Liver (tissue), 9 donors: Measurements from ENCODE around the gene POLN. TPM values are rescaled to one million over a fixed set of nuclear protein-coding genes. Genes with fewer than 3 reads are reported as not detected.
A peak's percentile ranks its signal among the peaks of the same experiment; 100 is the strongest.

Source experiments
- DNase-seq: peaks from one replicate; pipeline ENCODE4 v3.0.0-alpha.2; 2017; ENCODE audit warnings: low spot score
- H3K27ac ChIP-seq, 2 donors: one replicate each; pipeline ENCODE4 v1.7.0; 2013; ENCODE audit warnings: inconsistent platforms in 2 of 2, low read length in 2 of 2, control low read depth in 1 of 2, low read depth in 1 of 2, mild to moderate bottlenecking in 1 of 2
- H3K27me3 ChIP-seq, 4 donors: one replicate each; pipeline versions ENCODE4 v1.6.1 to v1.7.0; 2013; ENCODE audit warnings: low read length in 3 of 4, inconsistent platforms in 1 of 4, mild to moderate bottlenecking in 1 of 4, moderate library complexity in 1 of 4; ENCODE audit not compliant: control insufficient read depth in 4 of 4, insufficient read depth in 4 of 4
- H3K36me3 ChIP-seq, 4 donors: one replicate each; pipeline versions ENCODE4 v1.6.1 to v1.7.0; 2013; ENCODE audit warnings: low read length in 3 of 4, mild to moderate bottlenecking in 3 of 4, low read depth in 1 of 4, moderate library complexity in 1 of 4; ENCODE audit not compliant: control insufficient read depth in 4 of 4, insufficient read depth in 3 of 4
- H3K4me1 ChIP-seq, 4 donors: one replicate each; pipeline versions ENCODE4 v1.6.1 to v1.7.0; 2013; ENCODE audit warnings: low read length in 3 of 4, mild to moderate bottlenecking in 3 of 4, moderate library complexity in 1 of 4; ENCODE audit not compliant: control insufficient read depth in 4 of 4, insufficient read depth in 4 of 4
- H3K4me3 ChIP-seq, 3 donors: one replicate each; pipeline versions ENCODE4 v1.6.1 to v1.7.0; 2013; ENCODE audit warnings: low read length in 3 of 3, control low read depth in 1 of 3, low read depth in 1 of 3, mild to moderate bottlenecking in 1 of 3
- H3K9ac ChIP-seq, 2 donors: one replicate each; pipeline ENCODE4 v1.7.0; 2013; ENCODE audit warnings: low read length in 2 of 2, mild to moderate bottlenecking in 2 of 2, moderate library complexity in 2 of 2, control low read depth in 1 of 2, low read depth in 1 of 2
- H3K9me3 ChIP-seq, 4 donors: one replicate each; pipeline versions ENCODE4 v1.6.1 to v1.7.0; 2013; ENCODE audit warnings: low read length in 3 of 4; ENCODE audit not compliant: control insufficient read depth in 4 of 4
- ATF3 ChIP-seq: IDR thresholded peaks from 2 replicates; pipeline ENCODE4 v1.6.1; 2016; ENCODE audit warnings: antibody characterized with exemption
- CTCF ChIP-seq: fragments of 150-350 bp; IDR thresholded peaks from 2 replicates; pipeline ENCODE4 v1.5.1; 2017; ENCODE audit warnings: improper control_type of control experiment, low read depth, low read length; ENCODE audit not compliant: missing input control
- EGR1 ChIP-seq, 2 donors: IDR thresholded peaks; 2 replicates each; pipeline ENCODE4 v1.6.1; 2016 to 2018; ENCODE audit warnings: antibody characterized with exemption in 2 of 2, low read depth in 2 of 2
- FOXA1 ChIP-seq: IDR thresholded peaks from 2 replicates; pipeline ENCODE4 v1.6.1; 2016; ENCODE audit warnings: antibody characterized with exemption
- FOXA2 ChIP-seq: IDR thresholded peaks from 2 replicates; pipeline ENCODE4 v1.6.1; 2016; ENCODE audit warnings: antibody characterized with exemption
- GABPA ChIP-seq, 2 donors: IDR thresholded peaks in 1 of 2; conservative IDR thresholded peaks in 1 of 2; 2 replicates each; pipeline ENCODE4 v1.6.1; 2016; ENCODE audit warnings: antibody characterized with exemption in 2 of 2, mild to moderate bottlenecking in 1 of 2, moderate library complexity in 1 of 2
- HNF4A ChIP-seq, 2 donors: conservative IDR thresholded peaks; 2 replicates each; pipeline ENCODE4 v1.6.1; 2016; ENCODE audit warnings: antibody characterized with exemption in 2 of 2, mild to moderate bottlenecking in 2 of 2
- HNF4G ChIP-seq: IDR thresholded peaks from 2 replicates; pipeline ENCODE4 v1.6.1; 2016; ENCODE audit warnings: antibody characterized with exemption
- JUND ChIP-seq, 2 donors: IDR thresholded peaks; 2 replicates each; pipeline ENCODE4 v1.6.1; 2016; ENCODE audit warnings: antibody characterized with exemption in 2 of 2
- MAX ChIP-seq: IDR thresholded peaks from 2 replicates; pipeline ENCODE4 v1.6.1; 2016; ENCODE audit warnings: antibody characterized with exemption
- NR2F2 ChIP-seq: IDR thresholded peaks from 2 replicates; pipeline ENCODE4 v1.6.1; 2016; ENCODE audit warnings: antibody characterized with exemption
- RAD21 ChIP-seq, 2 donors: IDR thresholded peaks; 2 replicates each; pipeline ENCODE4 v1.6.1; 2016; ENCODE audit warnings: antibody characterized with exemption in 2 of 2, mild to moderate bottlenecking in 2 of 2
- REST ChIP-seq: IDR thresholded peaks from 2 replicates; pipeline ENCODE4 v1.6.1; 2016; ENCODE audit warnings: antibody characterized with exemption, mild to moderate bottlenecking
- RXRA ChIP-seq, 2 donors: IDR thresholded peaks; 2 replicates each; pipeline ENCODE4 v1.6.1; 2017 to 2018; ENCODE audit warnings: antibody characterized with exemption in 2 of 2, mild to moderate bottlenecking in 1 of 2
- SP1 ChIP-seq: IDR thresholded peaks from 2 replicates; pipeline ENCODE4 v1.6.1; 2018; ENCODE audit warnings: antibody characterized with exemption, mild to moderate bottlenecking
- TAF1 ChIP-seq: conservative IDR thresholded peaks from 2 replicates; pipeline ENCODE4 v1.6.1; 2016; ENCODE audit warnings: antibody characterized with exemption, mild to moderate bottlenecking
- YY1 ChIP-seq: IDR thresholded peaks from 2 replicates; pipeline ENCODE4 v1.6.1; 2016; ENCODE audit warnings: antibody characterized with exemption, mild to moderate bottlenecking
- WGBS: extraction: QIAGEN DNeasy Blood & Tissue Kit; methylation state at CpG from one replicate; pipeline ENCODE4 v1.1.7; 2013; 5-methylcytosine and 5-hydroxymethylcytosine counted together
- polyA plus RNA-seq, 2 donors: library from polyadenylated mRNA; stranded (reverse) in 1 of 2; unstranded in 1 of 2; fragments of 200-250 nt in 1 of 2; fragments of >200 nt in 1 of 2; fragmentation: Nextera tagmentation in 1 of 2; extraction: Ambion mirVana in 1 of 2; gene quantifications; one replicate each; pipeline versions ENCODE4 v1.2.1 to v1.2.3, GENCODE V29; 2013 to 2015
- total RNA-seq, 2 donors: library from RNA; depleted of rRNA; stranded (reverse); fragments of >200 nt; gene quantifications; one replicate each; pipeline ENCODE4 v1.2.3, GENCODE V29; 2014
- donor health status: healthy.
- donor health status: healthy.
- donor health status: healthy.
- donor health status: healthy.
- donor health status: healthy.

The POLN gene
- total and polyA plus RNA-seq, 4 donors, result 0.44 to 2.3 (median 1.4) TPM

- H3K4me1 ChIP-seq, result peaks cover 9 to 17% (median 12%) of the 10 kb centered on the region in 4 donors
- peaks cover 0 to 6% (median 4%) of the 10 kb centered on the region in 4 donors for H3K27me3 ChIP-seq
- no peak for TF ChIP-seq RAD21 (IDR thresholded peaks at IDR 0.05)
- TF ChIP-seq SP1, result no peak
- no peak for TF ChIP-seq REST
- no peak for TF ChIP-seq FOXA1
- TF ChIP-seq HNF4G, result no peak
- TF ChIP-seq TAF1, result no peak
- TF ChIP-seq MAX, result no peak
- no peak for TF ChIP-seq GABPA (IDR thresholded peaks at IDR 0.05 in 1 of 2, conservative IDR thresholded peaks at IDR 0.05 in 1 of 2)
- TF ChIP-seq ATF3, result no peak
- no peak for TF ChIP-seq YY1
- TF ChIP-seq FOXA2, result no peak
- TF ChIP-seq EGR1 (IDR thresholded peaks at IDR 0.05; ENCODE audit: low read depth in 2 of 2), result no peak
- TF ChIP-seq HNF4A (conservative IDR thresholded peaks at IDR 0.05), result no peak
- no peak for TF ChIP-seq CTCF
- no peak for TF ChIP-seq RXRA (IDR thresholded peaks at IDR 0.05)
- no peak for TF ChIP-seq JUND (IDR thresholded peaks at IDR 0.05)
- no peak for TF ChIP-seq NR2F2
- no peak overlapping the region for H3K9ac ChIP-seq
- H3K36me3 ChIP-seq, result no peaks in the 10 kb centered on the region
- no peaks in the 10 kb centered on the region for H3K9me3 ChIP-seq
- peak overlapping the region in 1 of 3 donors; percentile 85 for H3K4me3 ChIP-seq
- 78% methylated on average over 8 of the region's 8 CpGs for WGBS
- DNase-seq, result peak; percentile 24
- no peak overlapping the region for H3K27ac ChIP-seq
Measured at GRCh38 chr4:2042947-2043395, 198.9 kb downstream of the POLN start.

- Histone ChIP-seq H3K27ac (no peak overlapping the region), H3K36me3 (no peaks in the 10 kb centered on the region), H3K9ac (no peak overlapping the region), H3K27me3 (peaks cover 0 to 6% (median 4%) of the 10 kb centered on the region in 4 donors), H3K9me3 (no peaks in the 10 kb centered on the region), H3K4me1 (peaks cover 9 to 17% (median 12%) of the 10 kb centered on the region in 4 donors), H3K4me3 (peak overlapping the region in 1 of 3 donors; percentile 85)
- TF ChIP-seq CTCF, result no peak
- TF ChIP-seq HNF4A (conservative IDR thresholded peaks at IDR 0.05), result no peak
- DNase-seq, result peak; percentile 33
- WGBS, result 3% methylated on average over 80 of the region's 80 CpGs
Measured at GRCh38 chr4:2042204-2042946, 199.5 kb downstream of the POLN start.
